ENCODE data around the gene JMJD7. TPM values are rescaled to one million over a fixed set of nuclear protein-coding genes. Genes with fewer than 3 reads are reported as not detected.

Gene JMJD7
- total RNA-seq, 4 donors from 2014 or later: 20.4 to 36.9 (median 30.5) TPM

- Histone ChIP-seq H3K27me3 (no peaks in the 10 kb centered on the region), H3K4me3 (no peak overlapping the region), H3K9me3 (no peaks in the 10 kb centered on the region), H3K4me1 (peaks cover 0 to 9% (median 0%) of the 10 kb centered on the region in 3 donors), H3K27ac (no peak overlapping the region), H3K36me3 (peaks cover 68 to 100% (median 69%) of the 10 kb centered on the region in 3 donors)
- no peak for TF ChIP-seq CTCF (IDR thresholded peaks at IDR 0.05)
- no peak for TF ChIP-seq POLR2A (IDR thresholded peaks at IDR 0.05)
- WGBS, 2 donors: 82% methylated on average over 8 to 10 of the region's 14 CpGs
- no peak for DNase-seq
- intact Hi-C loops (cut with DNase I): no loop called here
These were observed 10.6 kb upstream of the JMJD7 start for GRCh38 chr15:41817327-41817726.

GRCh38 chr15:41817781-41818180, 10.1 kb upstream of the JMJD7 start:
- intact Hi-C loops (cut with DNase I): no loop called here
- no peak for TF ChIP-seq CTCF (IDR thresholded peaks at IDR 0.05)
- Histone ChIP-seq H3K27me3 (no peaks in the 10 kb centered on the region), H3K4me1 (peaks cover 0 to 9% (median 0%) of the 10 kb centered on the region in 3 donors), H3K4me3 (no peak overlapping the region), H3K36me3 (peaks cover 69 to 100% (median 71%) of the 10 kb centered on the region in 3 donors), H3K9me3 (no peaks in the 10 kb centered on the region), H3K27ac (no peak overlapping the region)
- DNase-seq: no peak
- 71 to 92% methylated on average over 2 to 6 of the region's 6 CpGs for WGBS, 2 donors

- no peak for DNase-seq
- intact Hi-C loops (cut with DNase I): no loop called here
- no peaks in the 10 kb centered on the region for H3K9me3 ChIP-seq
These were observed 8.3 kb upstream of the JMJD7 start for GRCh38 chr15:41819455-41820050.

GRCh38 chr15:41820791-41821423, 7.0 kb upstream of the JMJD7 start:
- H3K4me3 ChIP-seq: no peak overlapping the region

More at GRCh38 chr15:41819455-41820050, 8.3 kb upstream of the JMJD7 start:
- peaks cover 76 to 100% (median 81%) of the 10 kb centered on the region in 3 donors for H3K36me3 ChIP-seq
- no peaks in the 10 kb centered on the region for H3K27me3 ChIP-seq
- no peak overlapping the region for H3K4me3 ChIP-seq
- H3K4me1 ChIP-seq: peaks cover 0 to 9% (median 0%) of the 10 kb centered on the region in 3 donors
- no peak for TF ChIP-seq POLR2A (IDR thresholded peaks at IDR 0.05)
- no peak for TF ChIP-seq CTCF (IDR thresholded peaks at IDR 0.05)
- H3K27ac ChIP-seq: no peak overlapping the region
- 74 to 82% methylated on average over 3 to 6 of the region's 9 CpGs for WGBS, 2 donors

More at GRCh38 chr15:41820791-41821423, 7.0 kb upstream of the JMJD7 start:
- Histone ChIP-seq H3K36me3 (peaks cover 76 to 100% (median 79%) of the 10 kb centered on the region in 3 donors), H3K27me3 (no peaks in the 10 kb centered on the region), H3K27ac (no peak overlapping the region), H3K9me3 (no peaks in the 10 kb centered on the region), H3K4me1 (peaks cover 0 to 9% (median 0%) of the 10 kb centered on the region in 3 donors)
- intact Hi-C loops (cut with DNase I): no loop called here
- DNase-seq: no peak
- 72 to 77% methylated on average over 1 to 5 of the region's 6 CpGs for WGBS, 2 donors
- TF ChIP-seq POLR2A (IDR thresholded peaks at IDR 0.05): no peak
- no peak for TF ChIP-seq CTCF (IDR thresholded peaks at IDR 0.05)
